Middle frontal gyrus (tissue), 1 donor: ENCODE measurements around the gene MYO5A.
A peak's percentile ranks its signal among the peaks of the same experiment; 100 is the strongest.
"Not testable (repeated sequence)": the region's sequence is repeated elsewhere in the genome, so short reads cannot be mapped to it uniquely, and the experiment has no call there.

Experiments used
- DNase-seq: peaks from one replicate; pipeline ENCODE4 v3.0.0-alpha.2; 2015; ENCODE audit warnings: low spot score; ENCODE audit errors: extremely low spot score

Gene MYO5A

GRCh38 chr15:52424856-52425431 lies 103.7 kb downstream of the MYO5A start:
- no peak for DNase-seq

GRCh38 chr15:52423852-52424251 lies 104.8 kb downstream of the MYO5A start:
- DNase-seq = no peak

GRCh38 chr15:52422001-52422400 lies 106.7 kb downstream of the MYO5A start:
- DNase-seq = no peak

- no peak for DNase-seq
Measured at GRCh38 chr15:52421029-52421428, 107.7 kb downstream of the MYO5A start.

GRCh38 chr15:52419494-52419893 lies 109.2 kb downstream of the MYO5A start:
- no peak for DNase-seq

- no peak for DNase-seq
Measured at GRCh38 chr15:52417957-52418356, 110.7 kb downstream of the MYO5A start.

- DNase-seq = no peak
Measured at GRCh38 chr15:52417521-52417920, 111.2 kb downstream of the MYO5A start.

- not testable (repeated sequence) for DNase-seq
Measured at GRCh38 chr15:52416566-52416965, 112.1 kb downstream of the MYO5A start.

- DNase-seq = no peak
Measured at GRCh38 chr15:52415628-52416027, 113.1 kb downstream of the MYO5A start.

GRCh38 chr15:52414936-52415335 lies 113.7 kb downstream of the MYO5A start:
- DNase-seq = no peak

GRCh38 chr15:52408823-52409222 lies 119.9 kb downstream of the MYO5A start:
- no peak for DNase-seq

GRCh38 chr15:52407374-52407773 lies 121.3 kb downstream of the MYO5A start:
- no peak for DNase-seq

GRCh38 chr15:52406601-52407000 lies 122.1 kb downstream of the MYO5A start:
- DNase-seq = no peak

- DNase-seq = no peak
Measured at GRCh38 chr15:52405856-52406255, 122.8 kb downstream of the MYO5A start.

- DNase-seq = no peak
Measured at GRCh38 chr15:52397118-52397517, 131.6 kb downstream of the MYO5A start.

GRCh38 chr15:52394118-52394517 lies 134.6 kb downstream of the MYO5A start:
- no peak for DNase-seq

GRCh38 chr15:52392008-52392687 lies 136.5 kb downstream of the MYO5A start:
- no peak for DNase-seq

- DNase-seq = no peak
Measured at GRCh38 chr15:52391069-52391468, 137.6 kb downstream of the MYO5A start.

- no peak for DNase-seq
Measured at GRCh38 chr15:52385670-52386069, 143.0 kb downstream of the MYO5A start.

- DNase-seq = peak; percentile 18
Measured at GRCh38 chr15:52383100-52383588, 145.5 kb downstream of the MYO5A start.

- no peak for DNase-seq
Measured at GRCh38 chr15:52382647-52383046, 146.0 kb downstream of the MYO5A start.

GRCh38 chr15:52379395-52380106 lies 149.1 kb downstream of the MYO5A start:
- DNase-seq = no peak
